Measurements from ENCODE around the gene MLXIPL.
"Not testable (repeated sequence)": the region's sequence is repeated elsewhere in the genome, so short reads cannot be mapped to it uniquely, and the experiment has no call there.

The MLXIPL gene

GRCh38 chr7:73626814-73627213 lies 2.5 kb upstream of the MLXIPL start:
- Mint-ChIP-seq H3K9me3 (no peaks in the 10 kb centered on the region), H3K4me1 (peaks cover 11% of the 10 kb centered on the region), H3K27ac (no peak overlapping the region), H3K4me3 (no peak overlapping the region), H3K27me3 (peaks cover 74% of the 10 kb centered on the region), H3K36me3 (no peaks in the 10 kb centered on the region)
- no peak for ATAC-seq

DNA sequence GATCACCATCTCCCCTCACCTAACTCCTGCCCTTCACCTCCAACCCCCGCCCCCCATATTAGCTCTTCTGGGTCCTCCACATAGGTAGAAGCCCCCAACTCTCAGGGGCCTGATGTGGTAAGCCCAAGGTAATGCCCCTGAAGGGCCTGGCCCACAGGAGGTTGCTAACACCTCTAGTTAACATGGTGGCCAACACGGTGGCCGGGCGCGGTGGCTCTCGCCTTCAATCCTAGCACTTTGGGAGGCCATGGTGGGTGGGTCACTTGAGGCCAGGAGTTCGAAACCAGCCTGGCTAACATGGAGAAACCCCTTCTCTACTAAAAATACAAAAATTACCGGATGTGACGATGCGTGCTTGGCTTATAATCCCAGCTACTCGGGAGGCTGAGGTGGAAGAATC lies 954 bp upstream of the MLXIPL start:
- Mint-ChIP-seq H3K4me3 (no peak overlapping the region), H3K27ac (no peak overlapping the region), H3K36me3 (no peaks in the 10 kb centered on the region), H3K27me3 (peaks cover 85% of the 10 kb centered on the region), H3K4me1 (peaks cover 11% of the 10 kb centered on the region), H3K9me3 (no peaks in the 10 kb centered on the region)
- no peak for ATAC-seq

DNA sequence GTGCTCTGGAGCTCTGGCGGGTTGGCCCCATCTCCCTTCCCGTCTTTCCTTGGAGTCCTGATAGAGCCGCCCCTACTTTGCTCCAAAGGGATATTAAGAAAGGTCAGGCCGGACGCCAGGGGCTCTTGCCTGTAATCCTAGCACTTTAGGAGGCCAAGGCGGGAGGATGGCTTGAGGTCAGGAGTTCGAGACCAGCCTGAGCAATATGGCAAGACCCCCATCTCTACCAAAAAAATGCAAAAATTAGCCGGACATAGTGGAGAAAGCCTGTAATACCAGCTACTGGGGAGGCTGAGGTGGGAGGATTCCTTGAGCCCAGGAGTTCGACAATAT lies 313 bp upstream of the MLXIPL start:
- Mint-ChIP-seq H3K27ac (no peak overlapping the region), H3K9me3 (no peaks in the 10 kb centered on the region), H3K27me3 (peaks cover 91% of the 10 kb centered on the region), H3K36me3 (no peaks in the 10 kb centered on the region), H3K4me1 (peaks cover 11% of the 10 kb centered on the region), H3K4me3 (no peak overlapping the region)
- ATAC-seq = no peak

- H3K4me3 Mint-ChIP-seq = peak overlapping the region; percentile 30
- no peaks in the 10 kb centered on the region for H3K36me3 Mint-ChIP-seq
- H3K27me3 Mint-ChIP-seq = peaks cover 86% of the 10 kb centered on the region
- no peak overlapping the region for H3K27ac Mint-ChIP-seq
- H3K9me3 Mint-ChIP-seq = no peaks in the 10 kb centered on the region
- ATAC-seq = no peak
- H3K4me1 Mint-ChIP-seq = peaks cover 11% of the 10 kb centered on the region
These were observed 1.2 kb downstream of the MLXIPL start for GRCh38 chr7:73622909-73623797.

GRCh38 chr7:73622527-73622908 lies 1.8 kb downstream of the MLXIPL start:
- Mint-ChIP-seq H3K4me1 (peaks cover 11% of the 10 kb centered on the region), H3K9me3 (no peaks in the 10 kb centered on the region), H3K27me3 (peaks cover 86% of the 10 kb centered on the region), H3K4me3 (no peak overlapping the region), H3K36me3 (no peaks in the 10 kb centered on the region), H3K27ac (no peak overlapping the region)
- ATAC-seq = no peak

DNA sequence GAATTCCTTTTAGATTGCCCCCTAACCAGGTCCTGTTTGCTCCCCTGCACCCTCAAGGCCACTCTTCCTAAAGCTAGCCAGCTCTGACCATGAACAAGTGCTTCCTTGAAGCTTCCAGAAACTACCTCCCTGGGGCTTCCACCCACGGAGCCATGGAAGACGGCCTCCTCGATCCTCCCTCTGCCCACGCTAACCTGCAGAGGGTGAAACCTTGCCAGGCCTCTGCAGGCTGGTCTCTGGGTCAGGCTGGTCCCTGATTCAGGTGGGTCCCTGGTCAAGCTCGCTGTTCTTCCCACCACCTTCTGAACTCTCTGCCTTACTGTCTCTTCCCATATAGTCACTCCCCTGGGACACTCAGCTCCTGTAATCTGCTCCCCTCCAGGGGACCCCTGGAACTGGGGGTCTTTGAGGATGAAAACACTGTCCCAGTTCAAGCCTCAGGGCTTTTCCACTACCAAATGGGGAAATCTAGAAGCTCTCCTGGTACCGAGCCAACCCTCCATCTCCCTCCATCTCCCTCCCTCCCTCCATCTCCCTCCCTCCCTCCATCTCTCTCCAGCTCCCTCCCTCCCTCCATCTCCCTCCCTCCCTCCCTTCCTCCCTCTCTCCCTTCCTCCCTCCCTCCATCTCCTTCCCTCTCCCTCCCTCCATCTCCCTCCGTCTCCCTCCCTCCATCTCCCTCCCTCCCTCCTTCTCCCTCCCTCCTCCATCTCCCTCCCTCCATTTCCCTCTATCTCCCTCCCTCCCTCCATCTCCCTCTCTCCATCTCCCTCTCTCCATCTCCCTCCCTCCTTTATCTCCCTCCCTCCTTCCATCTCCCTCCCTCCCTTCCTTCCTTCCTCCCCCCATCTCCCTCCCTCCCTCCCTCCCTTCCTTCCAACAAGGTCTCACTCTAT lies 2.9 kb downstream of the MLXIPL start:
- Mint-ChIP-seq H3K4me3 (no peak overlapping the region), H3K9me3 (no peaks in the 10 kb centered on the region), H3K36me3 (no peaks in the 10 kb centered on the region), H3K4me1 (peaks cover 11% of the 10 kb centered on the region), H3K27ac (no peak overlapping the region), H3K27me3 (peaks cover 79% of the 10 kb centered on the region)
- no peak for ATAC-seq

GRCh38 chr7:73619394-73619793 lies 4.9 kb downstream of the MLXIPL start:
- not testable (repeated sequence) for H3K9me3 Mint-ChIP-seq, H3K36me3 Mint-ChIP-seq, H3K4me3 Mint-ChIP-seq, H3K27ac Mint-ChIP-seq, ATAC-seq
- H3K4me1 Mint-ChIP-seq = peaks cover 11% of the 10 kb centered on the region
- H3K27me3 Mint-ChIP-seq = peaks cover 66% of the 10 kb centered on the region

- Mint-ChIP-seq H3K27ac (no peak overlapping the region), H3K4me1 (peaks cover 8% of the 10 kb centered on the region), H3K27me3 (peaks cover 66% of the 10 kb centered on the region), H3K36me3 (no peaks in the 10 kb centered on the region), H3K9me3 (no peaks in the 10 kb centered on the region), H3K4me3 (no peak overlapping the region)
- no peak for ATAC-seq
These were observed 5.8 kb downstream of the MLXIPL start for GRCh38 chr7:73618538-73618937.

DNA sequence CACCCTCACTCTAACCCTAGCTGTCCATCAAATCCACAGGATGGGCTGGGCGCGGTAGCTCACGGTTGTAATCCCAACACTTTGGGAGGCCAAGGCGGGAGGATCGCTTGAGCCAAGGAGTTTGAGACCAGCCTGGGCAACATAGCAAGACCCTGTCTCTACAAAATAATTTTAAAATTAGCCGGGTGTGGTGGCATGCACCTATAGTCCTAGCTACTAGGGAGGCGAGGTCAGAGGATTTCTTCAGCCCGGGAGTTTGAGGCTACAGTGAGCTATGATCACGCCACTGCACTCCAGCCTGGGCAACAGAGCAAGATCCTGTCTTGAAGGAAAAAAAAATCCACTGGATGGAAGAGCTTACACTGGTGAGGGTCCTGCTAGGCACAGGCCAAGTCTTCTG lies 6.8 kb downstream of the MLXIPL start:
- not testable (repeated sequence) for H3K27ac Mint-ChIP-seq, H3K36me3 Mint-ChIP-seq

GRCh38 chr7:73615886-73616285 lies 8.4 kb downstream of the MLXIPL start:
- no peaks in the 10 kb centered on the region for H3K9me3 Mint-ChIP-seq
- peaks cover 62% of the 10 kb centered on the region for H3K27me3 Mint-ChIP-seq
- H3K36me3 Mint-ChIP-seq = no peaks in the 10 kb centered on the region
- no peaks in the 10 kb centered on the region for H3K4me1 Mint-ChIP-seq
- H3K27ac Mint-ChIP-seq = no peak overlapping the region
- H3K4me3 Mint-ChIP-seq = no peak overlapping the region
- ATAC-seq = no peak

More for the DNA sequence above, 6.8 kb downstream of the MLXIPL start:
- ATAC-seq, H3K4me1 Mint-ChIP-seq, H3K9me3 Mint-ChIP-seq, H3K4me3 Mint-ChIP-seq: not testable (repeated sequence)
- H3K27me3 Mint-ChIP-seq = peaks cover 66% of the 10 kb centered on the region

DNA sequence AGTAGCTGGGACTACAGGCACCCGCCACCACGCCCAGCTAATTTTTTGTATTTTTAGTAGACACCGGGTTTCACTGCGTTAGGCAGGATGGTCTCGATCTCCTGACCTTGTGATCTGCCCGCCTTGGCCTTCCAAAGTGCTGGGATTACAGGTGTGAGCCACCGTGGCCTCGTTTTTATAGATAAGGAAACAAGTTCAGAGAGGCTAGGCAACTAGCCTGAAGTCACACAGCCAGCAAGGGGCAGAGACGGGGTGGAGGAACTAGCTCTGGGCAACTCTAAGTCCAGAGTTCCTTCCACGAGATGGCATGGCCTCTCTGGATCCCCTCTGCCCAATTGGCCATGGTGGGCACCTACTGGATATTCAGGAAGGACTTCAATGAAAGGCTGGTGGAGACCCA lies 9.4 kb downstream of the MLXIPL start:
- H3K36me3 Mint-ChIP-seq, H3K4me3 Mint-ChIP-seq, H3K4me1 Mint-ChIP-seq, ATAC-seq, H3K27ac Mint-ChIP-seq, H3K9me3 Mint-ChIP-seq: not testable (repeated sequence)
- peaks cover 62% of the 10 kb centered on the region for H3K27me3 Mint-ChIP-seq

DNA sequence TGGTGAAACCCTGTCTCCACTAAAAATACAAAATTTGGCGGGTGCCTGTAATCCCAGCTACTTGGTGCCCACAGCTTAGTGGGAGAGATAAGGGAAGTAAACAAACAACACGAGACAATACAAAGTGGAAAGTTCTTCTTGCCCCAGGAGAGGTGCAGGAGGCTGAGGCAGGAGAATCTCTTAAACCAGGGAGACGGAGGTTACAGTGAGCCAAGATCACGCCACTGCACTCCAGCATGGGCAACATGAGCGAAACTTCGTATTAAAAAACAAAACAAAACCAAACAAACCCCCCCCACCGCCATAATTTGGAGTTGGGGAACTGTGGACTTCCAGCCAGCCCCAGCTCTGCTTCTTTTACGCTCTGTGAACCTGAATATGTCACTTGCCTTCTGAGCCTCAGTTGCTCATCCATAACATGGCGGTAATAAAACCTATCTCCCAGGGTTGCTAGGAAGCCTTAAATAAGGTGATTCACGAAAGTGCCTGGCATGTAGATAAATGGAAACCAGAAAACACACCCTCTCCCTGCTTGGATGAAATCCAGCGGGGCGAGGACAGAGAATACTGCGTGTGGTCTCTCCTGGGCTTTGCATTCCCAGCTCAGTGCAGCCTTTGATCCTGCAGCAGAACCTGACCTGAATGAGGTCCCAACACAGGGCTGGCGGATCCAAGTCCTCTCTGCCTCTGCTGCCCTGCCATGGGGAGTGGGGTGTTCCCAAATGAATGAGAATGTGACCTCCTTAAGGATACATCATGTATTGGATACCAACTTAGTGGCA lies 10.2 kb downstream of the MLXIPL start:
- Mint-ChIP-seq H3K36me3 (no peaks in the 10 kb centered on the region), H3K4me3 (no peak overlapping the region), H3K27me3 (peaks cover 65% of the 10 kb centered on the region), H3K9me3 (no peaks in the 10 kb centered on the region), H3K4me1 (no peaks in the 10 kb centered on the region), H3K27ac (no peak overlapping the region)
- ATAC-seq = no peak

DNA sequence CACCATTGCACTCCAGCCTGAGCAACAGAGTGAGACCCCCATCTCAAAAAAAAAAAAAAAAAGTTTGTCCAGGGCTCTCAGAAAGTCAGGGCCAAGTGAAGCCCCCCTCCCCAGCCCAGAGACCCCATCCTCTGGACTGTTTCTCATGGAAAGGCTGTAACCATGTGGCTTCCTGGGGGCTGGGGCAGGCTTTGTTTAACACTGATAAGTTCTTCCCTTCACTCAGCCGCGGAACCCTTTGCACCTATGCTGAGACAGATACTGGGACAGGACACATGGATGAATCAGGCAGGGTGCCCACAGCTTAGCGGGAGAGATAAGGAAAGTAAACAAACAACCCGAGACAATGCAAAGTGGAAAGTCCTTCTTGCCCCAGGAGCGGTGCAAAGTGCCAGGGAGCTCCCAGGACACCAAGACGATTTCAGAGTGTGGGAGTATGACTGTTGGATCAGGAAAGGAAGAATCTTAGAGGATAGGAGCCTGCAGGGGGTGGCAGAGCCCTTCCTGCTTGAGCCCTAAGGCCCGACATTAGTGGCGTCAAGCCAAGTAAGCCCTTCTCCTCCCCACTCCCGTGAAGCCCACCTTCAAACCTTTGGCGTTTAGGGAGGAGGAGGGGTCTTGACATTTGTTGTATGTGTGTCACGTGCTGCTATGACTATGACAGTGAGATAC lies 11.6 kb downstream of the MLXIPL start:
- Mint-ChIP-seq H3K27ac (no peak overlapping the region), H3K4me1 (no peaks in the 10 kb centered on the region), H3K36me3 (no peaks in the 10 kb centered on the region), H3K4me3 (no peak overlapping the region), H3K9me3 (no peaks in the 10 kb centered on the region), H3K27me3 (peaks cover 64% of the 10 kb centered on the region)
- ATAC-seq = no peak

- H3K4me1 Mint-ChIP-seq = no peaks in the 10 kb centered on the region
- no peaks in the 10 kb centered on the region for H3K36me3 Mint-ChIP-seq
- H3K27me3 Mint-ChIP-seq = peaks cover 77% of the 10 kb centered on the region
- no peak overlapping the region for H3K4me3 Mint-ChIP-seq
- H3K9me3 Mint-ChIP-seq = no peaks in the 10 kb centered on the region
- no peak for ATAC-seq
- H3K27ac Mint-ChIP-seq = no peak overlapping the region
These were observed 13.2 kb downstream of the MLXIPL start for GRCh38 chr7:73611017-73611555.

Measured in stimulated activated memory B cell treated with anti-CD40 and anti-IgM and Interleukin-4, amounts not matched to agents 10 μg/mL and 1 μg/mL and 100 μg/mL, for 72 hours (primary cell).